C4-2B (cell line): ENCODE measurements around the gene SLIT3.

Experiments
- CTCF ChIP-seq: fragments of 450-650 bp; conservative IDR thresholded peaks from 2 replicates; pipeline ENCODE4 v1.5.1; 2017; ENCODE audit warnings: mild to moderate bottlenecking
- ZFX ChIP-seq: fragments of 450-650 bp; IDR thresholded peaks from 2 replicates; pipeline ENCODE4 v1.6.1; 2017

- TF ChIP-seq CTCF (no peak), ZFX (no peak)
Observed at GRCh38 chr5:168778536-168778935, 522.4 kb downstream of the SLIT3 start.
